Measurements from ENCODE around the gene ARL2.
A peak's percentile ranks its signal among the peaks of the same experiment; 100 is the strongest.
"Not testable (repeated sequence)": the region's sequence is repeated elsewhere in the genome, so short reads cannot be mapped to it uniquely, and the experiment has no call there.

ARL2 gene

DNA sequence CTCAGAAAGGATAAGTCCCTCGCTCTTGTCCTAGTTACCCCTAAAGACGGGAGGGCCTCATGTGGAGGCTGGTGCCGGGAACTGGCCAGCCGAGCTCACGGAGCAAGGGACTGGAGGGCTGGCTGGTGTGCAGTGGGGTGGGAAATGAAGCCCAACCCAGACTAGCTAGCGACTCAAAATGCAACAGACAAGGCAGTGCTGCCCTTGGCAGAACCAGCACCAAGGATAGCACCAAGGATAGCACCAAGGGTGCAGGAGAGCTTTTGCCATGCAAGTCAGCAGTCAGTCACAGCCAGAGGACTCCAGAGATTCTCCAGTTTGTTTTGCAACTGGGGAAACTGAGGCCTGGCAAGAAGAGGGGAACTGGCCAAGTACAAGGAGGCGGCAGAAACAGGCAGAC, 10.7 kb upstream of the ARL2 start:
- no peak for TF ChIP-seq CTCF (conservative IDR thresholded peaks at IDR 0.05; ENCODE audit: low read depth)
- POLR2A ChIA-PET (ENCODE audit: low non-redundant PET), result no interaction called here
- CTCF ChIA-PET, result interaction anchor here (0.9 kb wide), 1 partner anchor 11 kb away, joined by 3 read pairs; the partner anchor contains the start of gene ARL2
- no peak for DNase-seq (ENCODE audit: low spot score)
- peak overlapping the region; percentile 99 for H3K27ac ChIP-seq

DNA sequence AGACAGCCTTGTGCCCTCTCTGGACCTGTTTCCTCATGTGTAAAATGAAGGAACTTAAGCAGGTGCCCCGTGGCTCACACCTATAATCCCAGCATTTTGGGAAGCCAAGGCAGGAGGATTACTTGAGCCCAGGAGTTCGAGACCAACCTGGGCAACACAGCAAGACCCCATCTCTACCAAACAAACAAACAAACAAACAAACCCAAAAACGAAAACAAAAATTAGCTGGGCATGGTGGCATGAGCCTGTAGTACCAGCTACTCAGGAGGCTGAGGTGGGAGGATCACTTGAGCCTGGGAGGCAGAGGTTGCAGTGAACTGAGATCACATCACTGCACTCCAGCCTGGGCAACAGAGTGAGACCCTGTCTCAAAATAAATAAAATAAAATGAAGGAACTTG, 10.0 kb upstream of the ARL2 start:
- POLR2A ChIA-PET (ENCODE audit: low non-redundant PET); DNase-seq (ENCODE audit: low spot score); CTCF ChIA-PET: not testable (repeated sequence)
- peak overlapping the region; percentile 99 for H3K27ac ChIP-seq

GRCh38 chr11:65008016-65008415, 5.9 kb upstream of the ARL2 start:
- no peak for TF ChIP-seq CTCF (conservative IDR thresholded peaks at IDR 0.05; ENCODE audit: low read depth)
- POLR2A ChIA-PET (ENCODE audit: low non-redundant PET), result no interaction called here
- CTCF ChIA-PET, result interaction anchor here (0.6 to 2.1 kb wide), 2 partner anchors 11 to 667 kb away, joined by 3 to 5 read pairs; partner anchors contain the start of gene BATF2
- H3K27ac ChIP-seq, result peak overlapping the region; percentile 99
- no peak for DNase-seq (ENCODE audit: low spot score)

DNA sequence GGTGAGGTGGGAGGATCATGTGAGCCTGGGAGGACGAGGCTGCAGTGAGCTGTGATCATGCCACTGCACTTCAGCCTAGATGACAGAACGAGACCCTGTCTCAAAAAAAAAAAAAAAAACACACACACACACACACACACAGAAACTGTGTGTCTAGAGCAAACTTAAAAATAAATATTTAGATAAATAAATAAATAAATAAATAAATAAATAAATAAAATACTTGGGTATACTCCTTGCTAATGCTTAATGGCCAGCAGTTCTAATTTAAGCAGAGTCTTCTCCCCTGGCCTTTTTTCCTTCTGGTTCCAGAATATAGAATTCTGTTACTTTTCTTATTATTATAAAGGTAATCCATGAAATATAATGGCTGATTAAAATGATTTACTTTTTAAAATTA, 5.1 kb upstream of the ARL2 start:
- no peak for TF ChIP-seq CTCF (conservative IDR thresholded peaks at IDR 0.05; ENCODE audit: low read depth)
- DNase-seq (ENCODE audit: low spot score), result no peak
- POLR2A ChIA-PET (ENCODE audit: low non-redundant PET), result no interaction called here
- peak overlapping the region; percentile 99 for H3K27ac ChIP-seq
- CTCF ChIA-PET, result interaction anchor here (0.6 kb wide), 2 partner anchors 521 to 950 kb away, joined by 3 read pairs; no protein-coding TSS in a partner anchor

GRCh38 chr11:65013130-65013887, 651 bp upstream of the ARL2 start:
- DNase-seq (ENCODE audit: low spot score), result peak; percentile 90
- TF ChIP-seq CTCF (conservative IDR thresholded peaks at IDR 0.05; ENCODE audit: low read depth), result no peak; the same call in 1 of the 2 replicates
- CTCF ChIA-PET, result interaction anchor here (0.5 to 2.6 kb wide), 27 partner anchors 10 to 591 kb away, joined by 3 to 14 read pairs (median 4); partner anchors contain the start of genes ATG2A, BATF2, CDC42BPG and EHD1
- peak overlapping the region; percentile 98 for H3K27ac ChIP-seq
- POLR2A ChIA-PET (ENCODE audit: low non-redundant PET), result interaction anchor here (0.8 to 1.0 kb wide), 2 partner anchors 86 to 97 kb away, joined by 3 to 7 read pairs; no protein-coding TSS in a partner anchor

DNA sequence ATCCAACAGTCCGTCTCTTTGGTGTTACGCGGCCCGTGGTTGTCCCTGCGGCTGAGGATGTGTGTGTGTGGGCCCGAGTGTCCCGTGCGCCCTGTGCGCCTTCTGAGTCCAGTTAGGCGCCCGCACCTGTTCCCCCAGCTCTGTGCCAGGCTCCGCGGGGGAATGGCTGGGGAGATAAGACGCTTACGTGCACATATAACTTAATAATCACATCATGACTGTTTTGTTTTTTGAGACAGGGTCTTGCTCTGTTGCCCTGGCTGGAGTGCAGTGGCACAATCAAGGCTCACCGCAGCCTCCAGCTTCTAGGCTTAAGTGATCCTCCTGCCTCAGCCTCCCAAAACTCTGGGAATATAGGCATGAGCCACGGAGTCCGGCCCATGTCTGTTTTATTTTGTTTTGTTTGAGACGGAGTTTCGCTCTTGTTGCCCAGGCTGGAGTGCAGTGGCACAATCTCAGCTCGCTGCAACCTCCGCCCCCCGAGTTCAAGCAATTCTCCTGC, 817 bp downstream of the ARL2 start:
- ChIA-PET POLR2A (ENCODE audit: low non-redundant PET) (interaction anchor here (0.8 kb wide), 2 partner anchors 167 to 171 kb away, joined by 3 read pairs; no protein-coding TSS in a partner anchor), CTCF (interaction anchor here (0.6 to 2.6 kb wide), 30 partner anchors 10 to 1247 kb away, joined by 3 to 14 read pairs (median 4); partner anchors contain the start of genes ATG2A, BATF2, CAPN1 and CDC42BPG)
- DNase-seq (ENCODE audit: low spot score), result no peak
- no peak for TF ChIP-seq CTCF (conservative IDR thresholded peaks at IDR 0.05; ENCODE audit: low read depth)
- H3K27ac ChIP-seq, result peak overlapping the region; percentile 98
